GM12878 (cell line): ENCODE measurements around the gene S1PR4. TPM values are rescaled to one million over a fixed set of nuclear protein-coding genes. Genes with fewer than 3 reads are reported as not detected.

Experiments used
- ATAC-seq: fragments of 200-7000 bp; cut with Tn5 transposase; 3 replicates; pipeline ENCODE4 v1.9.1; 2020; ENCODE audit warnings: mild to moderate bottlenecking, moderate library complexity
- BruUV-seq: library from RNA; stranded (reverse); fragments of 400-500 nt; replicated peaks from 2 replicates; lab custom pipeline; 2021; lab: Mats Ljungman, UMichigan
- CTCF ChIA-PET: fragments of 300-600 bp; sonication (Branson Sonifier 250); formaldehyde crosslinking; extraction: SDS; loops from one replicate; lab custom pipeline; 2021; ENCODE audit warnings: inconsistent platforms; lab: Yijun Ruan, JAX
- POLR2A ChIA-PET: fragments of 350-600 bp; formaldehyde crosslinking; extraction: SDS; loops from one replicate; lab custom pipeline; 2021; ENCODE audit warnings: inconsistent platforms; lab: Charles Lee
- RAD21 ChIA-PET: fragments of 300-600 bp; sonication (Branson Sonifier 250); formaldehyde crosslinking; loops from one replicate; lab custom pipeline; 2023; ENCODE audit warnings: antibody characterized with exemption; ENCODE audit not compliant: unreplicated experiment; lab: Charles Lee
- SMC1A ChIA-PET: fragments of 300-600 bp; sonication (Branson Sonifier 250); formaldehyde crosslinking; loops from one replicate; lab custom pipeline; 2023; ENCODE audit not compliant: unreplicated experiment, uncharacterized antibody; lab: Charles Lee
- DNase-seq: peaks from one replicate; pipeline ENCODE4 v3.0.0-alpha.2; 2011; ENCODE audit warnings: low read depth, low spot score
- FAIRE-seq: peaks from 3 replicates; lab custom pipeline; 2011; peaks lifted over from hg19 to GRCh38; lab: Jason Lieb, UNC
- H2AFZ ChIP-seq: 2 replicates; pipeline ENCODE4 v1.6.0; 2011; ENCODE audit warnings: low read depth, low read length, control low read depth; ENCODE audit not compliant: control insufficient read depth
- H3K27ac ChIP-seq: 2 replicates; pipeline ENCODE4 v1.5.1; 2011; ENCODE audit warnings: control low read depth; ENCODE audit not compliant: control insufficient read depth, insufficient read depth
- H3K27me3 ChIP-seq, 2 experiments: replicated peaks in 1 of 2; 2 replicates each; pipeline versions ENCODE4 v1.6.0 to v1.6.1; 2011; ENCODE audit warnings: low read length in 1 of 2; ENCODE audit not compliant: control insufficient read depth in 2 of 2, insufficient read depth in 2 of 2
- H3K36me3 ChIP-seq, 2 experiments: 2 replicates each; pipeline ENCODE4 v1.5.1; 2011; ENCODE audit warnings: low read length in 1 of 2; ENCODE audit not compliant: control insufficient read depth in 2 of 2, insufficient read depth in 2 of 2
- H3K4me1 ChIP-seq: 2 replicates; pipeline ENCODE4 v1.6.1; 2011; ENCODE audit warnings: mild to moderate bottlenecking, low read length, moderate library complexity, mixed read lengths; ENCODE audit not compliant: control insufficient read depth, insufficient read depth
- H3K4me2 ChIP-seq: 2 replicates; pipeline ENCODE4 v1.6.0; 2011; ENCODE audit warnings: control low read depth; ENCODE audit not compliant: control insufficient read depth, insufficient read depth
- H3K4me3 ChIP-seq: fragments of 200-600 bp; sonication (generic); 2 replicates; pipeline ENCODE4 v1.5.1; 2016
- H3K79me2 ChIP-seq: 2 replicates; pipeline ENCODE4 v1.6.0; 2011; ENCODE audit warnings: low read length; ENCODE audit not compliant: control insufficient read depth, insufficient read depth
- H3K9ac ChIP-seq: 2 replicates; pipeline ENCODE4 v1.8.0; 2011; ENCODE audit warnings: low read length, control low read depth, mixed read lengths; ENCODE audit not compliant: control insufficient read depth, insufficient read depth
- H3K9me3 ChIP-seq: replicated peaks from 3 replicates; pipeline ENCODE4 v1.5.1; 2011; ENCODE audit warnings: mild to moderate bottlenecking, low read length; ENCODE audit not compliant: control insufficient read depth, insufficient read depth
- H4K20me1 ChIP-seq: 2 replicates; pipeline ENCODE4 v1.6.0; 2011; ENCODE audit not compliant: control insufficient read depth, insufficient read depth
- CEBPZ ChIP-seq: fragments of 150-350 bp; IDR thresholded peaks from 2 replicates; pipeline ENCODE4 v1.6.1; 2016; ENCODE audit warnings: low read depth, low read length
- DPF2 ChIP-seq: fragments of 450-650 bp; IDR thresholded peaks from 2 replicates; pipeline ENCODE4 v1.6.1; 2017; ENCODE audit warnings: mild to moderate bottlenecking
- EED ChIP-seq: sonication (generic); IDR thresholded peaks from 2 replicates; pipeline ENCODE4 v1.6.1; 2016; ENCODE audit warnings: antibody characterized with exemption, low read depth
- FOS ChIP-seq: IDR thresholded peaks from 3 replicates; pipeline ENCODE4 v1.6.1; 2011; ENCODE audit warnings: borderline replicate concordance; ENCODE audit not compliant: insufficient read length; ENCODE audit errors: extremely low read depth
- IKZF2 ChIP-seq, 2 experiments: fragments of 450-650 bp; IDR thresholded peaks; 2 replicates each; pipeline ENCODE4 v1.6.1; 2017; ENCODE audit warnings: mild to moderate bottlenecking in 2 of 2, moderate library complexity in 2 of 2
- MAX ChIP-seq: IDR thresholded peaks from 2 replicates; pipeline ENCODE4 v1.6.1; 2012; ENCODE audit warnings: low read depth, low read length, improper control_type of control experiment
- MEF2B ChIP-seq: fragments of 450-650 bp; IDR thresholded peaks from 2 replicates; pipeline ENCODE4 v1.6.1; 2018; ENCODE audit warnings: mild to moderate bottlenecking, moderate library complexity; ENCODE audit not compliant: partially characterized antibody, poor library complexity, severe bottlenecking
- NFIC ChIP-seq: IDR thresholded peaks from 2 replicates; pipeline ENCODE4 v1.6.1; 2012; ENCODE audit warnings: low read depth, mild to moderate bottlenecking, inconsistent platforms, low read length, moderate library complexity
- RELB ChIP-seq: fragments of 450-650 bp; IDR thresholded peaks from 2 replicates; pipeline ENCODE4 v1.6.1; 2017; ENCODE audit warnings: low read depth, mild to moderate bottlenecking, moderate library complexity
- RFX5 ChIP-seq: IDR thresholded peaks from 2 replicates; pipeline ENCODE4 v1.6.1; 2011; ENCODE audit warnings: low read depth, low read length, improper control_type of control experiment
- SMARCA5 ChIP-seq: fragments of 450-650 bp; IDR thresholded peaks from 2 replicates; pipeline ENCODE4 v1.6.1; 2017; ENCODE audit warnings: mild to moderate bottlenecking
- SPI1 ChIP-seq: IDR thresholded peaks from 2 replicates; pipeline ENCODE4 v1.6.1; 2011; ENCODE audit warnings: low read depth, mild to moderate bottlenecking, low read length, moderate library complexity, borderline replicate concordance; ENCODE audit not compliant: insufficient read depth
- ZBED1 ChIP-seq: IDR thresholded peaks from 2 replicates; pipeline ENCODE4 v1.6.1; 2016; ENCODE audit warnings: borderline replicate concordance
- ZBTB33 ChIP-seq: fragments of 450-650 bp; IDR thresholded peaks from 2 replicates; pipeline ENCODE4 v1.6.1; 2017; ENCODE audit warnings: mild to moderate bottlenecking
- ZNF24 ChIP-seq: fragments of 450-650 bp; IDR thresholded peaks from 2 replicates; pipeline ENCODE4 v1.6.1; 2017; ENCODE audit warnings: antibody characterized with exemption, mild to moderate bottlenecking
- in situ Hi-C: fragments of 300-500 bp; cut with MboI; formaldehyde crosslinking; loops from 9 replicates; pipeline ENCODE4 v1.14.3; 2018; ENCODE audit warnings: mixed read lengths
- intact Hi-C: fragments of 100-400 bp; cut with micrococcal nuclease; formaldehyde crosslinking; loops from one replicate; pipeline ENCODE4 v1.14.2; 2022; ENCODE audit not compliant: unreplicated experiment
- polyA plus RNA-seq, 11 experiments: library from polyadenylated mRNA; depleted of rRNA in 4 of 11; unstranded in 6 of 11; stranded (reverse) in 5 of 11; fragments of >200 nt; fragmentation: Nextera tagmentation in 4 of 11; fragmentation: Illumina TruSeq in 1 of 11; extraction: Ambion mirVana in 4 of 11; extraction: Trizol in 1 of 11; gene quantifications; 1 replicate in 1 of 11; 2 replicates in 10 of 11; pipeline versions ENCODE4 v1.2.1 to v1.2.3, GENCODE V29; 2011 to 2016; ENCODE audit warnings: inconsistent platforms in 2 of 11, missing spikeins in 2 of 11, low read depth in 1 of 11
- total RNA-seq, 4 experiments: library from RNA; depleted of rRNA in 3 of 4; stranded (reverse); fragments of >200 nt in 3 of 4; fragmentation: Illumina TruSeq in 1 of 4; extraction: Trizol in 1 of 4; gene quantifications; 2 replicates each; pipeline versions ENCODE4 v1.2.1 to v1.2.3, GENCODE V29; 2013 to 2021

S1PR4 gene
- total and polyA plus RNA-seq, 10 of the 15 experiments (the other 5 are each of a cell fraction or from before 2014, with no cell fraction given): 0.19 to 57.7 (median 32.4) TPM; not detected in 1

GRCh38 chr19:3140667-3141038 lies 37.9 kb upstream of the S1PR4 start:
- ChIA-PET CTCF (interaction anchor here (1.6 to 8.9 kb wide), 4 partner anchors 10 to 65 kb away, joined by 4 to 117 read pairs (median 30); no protein-coding TSS in a partner anchor), SMC1A (interaction anchor here (1.4 to 2.2 kb wide), 3 partner anchors 11 to 16 kb away, joined by 4 to 9 read pairs (median 4); no protein-coding TSS in a partner anchor), RAD21 (interaction anchor here (0.8 to 1.3 kb wide), 2 partner anchors 11 to 16 kb away, joined by 3 to 4 read pairs; no protein-coding TSS in a partner anchor), POLR2A (interaction anchor here (0.8 to 1.1 kb wide), 3 partner anchors 11 to 17 kb away, joined by 3 to 12 read pairs (median 4); no protein-coding TSS in a partner anchor)
- TF ChIP-seq NFIC (no peak), EED (peak; percentile 44; the same call in 1 of the 2 replicates), IKZF2 (IDR thresholded peaks at IDR 0.05) (peak; percentile 66 to 67), SMARCA5 (0 out of 2 replicates have a peak, but pooled peaks have one; percentile 32), RELB (peak; percentile 59; the same call in 1 of the 2 replicates), FOS (no peak), ZBTB33 (no peak), RFX5 (no peak), SPI1 (peak; percentile 20; the same call in 1 of the 2 replicates), MEF2B (peak; percentile 33), CEBPZ (no peak), ZNF24 (peak; percentile 99), DPF2 (peak; percentile 45; the same call in 1 of the 2 replicates), MAX (no peak), ZBED1 (no peak)
- no peak overlapping the region for H3K4me3 ChIP-seq
- intact Hi-C loops: no loop called here
- FAIRE-seq: no peak
- no peaks in the 10 kb centered on the region for H3K27me3 ChIP-seq
- no peaks in the 10 kb centered on the region; the same call in 2 of the 3 replicates for H3K9me3 ChIP-seq
- no peak overlapping the region for H3K27ac ChIP-seq
- H3K4me1 ChIP-seq: peaks cover 11% of the 10 kb centered on the region
- no peak for DNase-seq
- no peaks in the 10 kb centered on the region for H4K20me1 ChIP-seq
- ATAC-seq: peak; percentile 50
- in situ Hi-C loops: no loop called here
- H3K4me2 ChIP-seq: peak overlapping the region; percentile 2; the same call in 1 of the 2 replicates
- no peak overlapping the region for H2AFZ ChIP-seq
- H3K79me2 ChIP-seq: peaks cover 15% of the 10 kb centered on the region
- no peak overlapping the region for H3K9ac ChIP-seq
- no peaks in the 10 kb centered on the region; a peak in 1 of 4 replicates for H3K36me3 ChIP-seq
- BruUV-seq: TSS peak; percentile 26
